ENCODE data around the gene CIITA. TPM values are rescaled to one million over a fixed set of nuclear protein-coding genes. Genes with fewer than 3 reads are reported as not detected.
A peak's percentile ranks its signal among the peaks of the same experiment; 100 is the strongest.
"Not testable (repeated sequence)": the region's sequence is repeated elsewhere in the genome, so short reads cannot be mapped to it uniquely, and the experiment has no call there.

The CIITA gene
- total RNA-seq, 2 donors from 2014 or later, result 0.52 to 2.3 TPM

DNA sequence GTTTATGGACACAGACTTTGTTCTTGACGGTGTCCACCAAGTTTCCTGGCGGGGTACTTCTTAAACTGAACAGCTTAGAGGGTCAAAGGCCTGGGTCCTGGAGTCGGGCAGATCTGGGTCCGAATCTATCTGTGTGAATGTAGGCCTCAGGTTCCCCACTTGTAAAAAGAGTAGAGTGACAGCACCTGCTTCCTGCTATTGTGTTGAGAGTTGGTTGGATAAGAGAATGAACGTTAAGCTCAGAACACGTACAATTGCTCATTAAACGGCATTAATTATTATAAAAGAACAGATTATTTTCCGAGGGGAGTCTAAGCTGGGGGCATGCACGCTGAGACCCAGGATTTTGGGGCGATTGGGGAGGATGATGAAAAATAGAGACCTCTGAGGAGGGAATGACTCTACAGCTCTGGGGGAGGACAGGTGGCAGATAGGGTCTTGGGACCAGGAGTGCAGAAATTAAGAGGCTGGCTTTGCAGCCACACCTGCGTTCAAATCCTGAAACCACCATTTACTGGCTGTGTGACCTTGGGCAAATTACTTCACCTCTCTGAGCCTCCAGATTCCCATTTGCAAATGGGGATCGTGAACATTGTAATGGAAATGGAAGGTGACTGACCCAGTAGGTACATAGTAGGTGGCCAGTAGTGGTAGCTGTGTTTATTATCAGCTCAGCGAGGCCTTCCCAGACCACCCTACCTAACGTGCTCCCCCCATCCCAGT, 68.2 kb downstream of the CIITA start:
- no peaks in the 10 kb centered on the region for H3K9me3 Mint-ChIP-seq
- peaks cover 0 to 15% of the 10 kb centered on the region in 2 donors for H3K36me3 Mint-ChIP-seq
- ATAC-seq, result no peak

GRCh38 chr16:10946308-10946707, 69.3 kb downstream of the CIITA start:
- Mint-ChIP-seq H3K9me3 (no peaks in the 10 kb centered on the region), H3K36me3 (peaks cover 0 to 4% of the 10 kb centered on the region in 2 donors), H3K27ac (no peak overlapping the region)
- ATAC-seq, result no peak
- no peak for DNase-seq (ENCODE audit: low spot score in 2 of 2)

More for the DNA sequence above, 68.2 kb downstream of the CIITA start:
- no peak for DNase-seq (ENCODE audit: low spot score in 2 of 2)
- peak overlapping the region; percentile 83 to 91 for H3K27ac Mint-ChIP-seq

- no peak for ATAC-seq
- Mint-ChIP-seq H3K27ac (no peak overlapping the region), H3K36me3 (no peaks in the 10 kb centered on the region), H3K9me3 (no peaks in the 10 kb centered on the region)
- DNase-seq (ENCODE audit: low spot score in 2 of 2), result no peak
Measured at GRCh38 chr16:10947211-10947787, 70.3 kb downstream of the CIITA start.

DNA sequence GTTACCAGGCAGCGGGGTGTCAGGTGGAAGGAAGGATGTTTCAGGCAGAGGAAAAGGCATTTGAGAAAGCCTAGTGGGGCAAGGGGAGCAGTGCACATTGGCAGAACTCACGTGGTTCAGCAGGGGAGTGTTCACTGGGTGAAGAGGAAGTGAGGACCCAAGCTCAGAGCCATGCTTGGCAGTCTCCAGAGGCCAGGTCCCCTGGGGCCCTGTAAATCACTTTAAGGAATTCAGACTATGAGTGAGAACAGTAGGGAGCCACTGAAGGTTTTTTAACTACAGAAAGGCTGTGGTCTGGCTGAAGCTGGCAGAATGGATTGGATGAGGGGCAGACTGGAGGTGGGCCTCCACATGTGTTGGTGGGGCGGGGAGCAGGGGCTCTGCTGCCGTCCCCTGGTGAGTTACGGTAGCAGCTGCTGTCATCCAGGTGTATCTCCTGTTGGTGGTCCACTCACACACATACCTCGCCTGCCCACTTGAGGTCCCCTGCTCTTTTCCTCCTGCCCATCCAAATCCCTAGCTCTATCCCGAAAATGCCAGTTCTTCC, 72.5 kb downstream of the CIITA start:
- DNase-seq (ENCODE audit: low spot score in 2 of 2), result no peak
- Mint-ChIP-seq H3K27ac (peak overlapping the region; percentile 45 to 59), H3K9me3 (no peaks in the 10 kb centered on the region), H3K36me3 (no peaks in the 10 kb centered on the region)
- peak; percentile 51 to 68 for ATAC-seq

DNA sequence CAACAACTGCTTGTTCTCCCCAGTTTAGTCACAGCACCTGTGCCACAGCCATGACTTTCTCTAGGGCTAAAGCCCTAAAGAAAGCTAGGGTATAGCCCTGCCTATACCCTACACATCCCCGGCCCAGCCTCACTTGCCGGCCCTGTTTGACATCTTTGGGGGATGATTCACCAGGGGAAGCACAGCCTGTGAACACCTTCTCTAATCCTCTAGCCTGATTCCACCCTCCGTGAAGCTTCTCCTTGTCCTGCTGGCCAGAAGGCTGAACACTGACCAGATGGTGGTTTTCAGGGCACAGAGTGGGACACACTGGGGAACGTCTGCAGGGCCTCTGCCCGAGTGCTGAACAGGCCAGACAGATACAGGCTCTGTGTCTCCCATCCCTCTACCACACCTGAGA, 73.4 kb downstream of the CIITA start:
- no peaks in the 10 kb centered on the region for H3K9me3 Mint-ChIP-seq
- ATAC-seq, result no peak
- peak overlapping the region in 1 of 2 donors; percentile 59 for H3K27ac Mint-ChIP-seq
- DNase-seq (ENCODE audit: low spot score in 2 of 2), result no peak
- no peaks in the 10 kb centered on the region for H3K36me3 Mint-ChIP-seq

DNA sequence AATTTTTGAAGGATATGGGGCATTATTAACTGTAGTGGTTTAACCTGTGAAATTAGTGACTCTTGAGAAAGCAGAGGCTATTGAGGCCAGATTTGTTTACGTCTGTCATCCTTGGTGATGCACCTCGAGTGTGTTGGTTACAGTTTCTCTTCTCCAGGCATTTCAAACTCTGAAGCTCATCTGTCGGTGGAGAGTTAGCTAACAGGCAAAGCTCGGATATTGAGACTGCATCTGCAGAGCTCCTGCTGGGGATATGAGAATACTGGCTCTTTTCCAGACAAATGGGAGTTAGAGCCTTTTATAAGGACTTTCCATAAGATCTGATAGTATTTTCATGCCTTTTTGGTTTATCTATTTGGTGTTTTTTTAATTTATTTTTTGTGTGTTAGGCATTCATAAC, 74.0 kb downstream of the CIITA start:
- Mint-ChIP-seq H3K27ac (no peak overlapping the region), H3K36me3 (no peaks in the 10 kb centered on the region), H3K9me3 (no peaks in the 10 kb centered on the region)
- ATAC-seq (no peak), DNase-seq (ENCODE audit: low spot score in 2 of 2) (no peak)

DNA sequence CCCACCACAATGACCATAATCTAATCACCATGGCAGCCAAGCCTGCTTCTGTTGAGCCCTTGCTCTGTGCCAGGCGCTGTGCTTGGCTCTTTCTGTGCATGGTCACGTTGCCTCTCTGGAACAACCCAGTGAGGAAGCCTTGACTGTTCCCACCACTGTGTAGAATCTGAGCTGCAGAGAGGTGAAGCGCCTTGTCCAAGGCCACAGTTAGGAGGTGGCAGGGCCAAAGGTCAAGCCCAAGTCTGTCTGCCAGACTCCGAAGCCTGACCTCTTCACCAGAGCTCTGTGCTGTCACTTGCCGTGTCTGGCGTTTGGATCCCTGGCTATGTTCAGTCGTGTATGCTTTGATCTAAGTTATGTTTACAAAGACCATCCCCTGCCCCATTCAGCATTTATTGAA, 77.9 kb downstream of the CIITA start:
- Mint-ChIP-seq H3K36me3 (no peaks in the 10 kb centered on the region), H3K27ac (peak overlapping the region in 1 of 2 donors; percentile 76), H3K9me3 (no peaks in the 10 kb centered on the region)
- ATAC-seq, result no peak
- DNase-seq (ENCODE audit: low spot score in 2 of 2), result no peak

DNA sequence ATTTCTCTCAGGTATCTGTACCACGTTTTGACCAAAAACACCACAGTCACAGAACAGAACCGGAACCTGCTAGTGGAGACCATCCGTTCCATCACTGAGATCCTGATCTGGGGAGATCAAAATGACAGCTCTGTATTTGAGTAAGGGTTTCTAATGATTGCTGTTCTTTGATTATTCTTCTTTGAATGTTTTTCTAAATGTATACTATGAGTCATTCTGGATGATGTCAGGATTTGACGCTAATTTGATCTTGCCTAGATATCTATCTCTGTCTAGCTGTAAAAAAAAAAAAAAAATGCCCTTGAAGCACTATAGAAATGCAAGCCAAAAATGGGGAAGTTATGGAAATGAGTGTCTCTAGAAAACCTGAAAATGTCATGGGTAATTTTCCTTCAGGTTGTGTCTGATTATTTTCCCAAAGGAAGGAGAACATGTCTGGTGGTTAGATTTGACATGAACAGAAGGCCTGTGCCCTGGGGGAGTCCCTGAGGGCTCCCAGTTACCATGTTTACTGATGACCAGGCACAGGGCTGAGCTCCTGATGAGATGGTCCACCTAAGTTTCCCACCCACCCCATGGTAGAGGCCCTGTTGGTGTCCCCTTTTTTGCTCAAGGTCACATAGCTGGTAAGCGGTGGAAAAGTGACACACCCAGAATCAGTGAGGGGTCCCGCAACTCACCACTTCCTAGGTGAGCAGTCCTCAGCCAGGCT, 80.9 kb downstream of the CIITA start:
- ATAC-seq (peak; percentile 73 to 88), DNase-seq (ENCODE audit: low spot score in 2 of 2) (no peak)
- Mint-ChIP-seq H3K9me3 (no peaks in the 10 kb centered on the region), H3K27ac (peak overlapping the region; percentile 59 to 87), H3K36me3 (peaks cover 7% of the 10 kb centered on the region in 2 donors)

GRCh38 chr16:10959161-10959560, 82.2 kb downstream of the CIITA start:
- no peak for ATAC-seq
- DNase-seq (ENCODE audit: low spot score in 2 of 2), result no peak
- Mint-ChIP-seq H3K36me3 (peaks cover 13% of the 10 kb centered on the region in 2 donors), H3K9me3 (no peaks in the 10 kb centered on the region), H3K27ac (no peak overlapping the region)

GRCh38 chr16:10961231-10961630, 84.2 kb downstream of the CIITA start:
- Mint-ChIP-seq H3K27ac (peak overlapping the region in 1 of 2 donors; percentile 65), H3K36me3 (peaks cover 13 to 20% of the 10 kb centered on the region in 2 donors), H3K9me3 (peaks cover 0 to 5% of the 10 kb centered on the region in 2 donors)
- no peak for DNase-seq (ENCODE audit: low spot score in 2 of 2)
- peak in 1 of 2 donors; percentile 9 for ATAC-seq

DNA sequence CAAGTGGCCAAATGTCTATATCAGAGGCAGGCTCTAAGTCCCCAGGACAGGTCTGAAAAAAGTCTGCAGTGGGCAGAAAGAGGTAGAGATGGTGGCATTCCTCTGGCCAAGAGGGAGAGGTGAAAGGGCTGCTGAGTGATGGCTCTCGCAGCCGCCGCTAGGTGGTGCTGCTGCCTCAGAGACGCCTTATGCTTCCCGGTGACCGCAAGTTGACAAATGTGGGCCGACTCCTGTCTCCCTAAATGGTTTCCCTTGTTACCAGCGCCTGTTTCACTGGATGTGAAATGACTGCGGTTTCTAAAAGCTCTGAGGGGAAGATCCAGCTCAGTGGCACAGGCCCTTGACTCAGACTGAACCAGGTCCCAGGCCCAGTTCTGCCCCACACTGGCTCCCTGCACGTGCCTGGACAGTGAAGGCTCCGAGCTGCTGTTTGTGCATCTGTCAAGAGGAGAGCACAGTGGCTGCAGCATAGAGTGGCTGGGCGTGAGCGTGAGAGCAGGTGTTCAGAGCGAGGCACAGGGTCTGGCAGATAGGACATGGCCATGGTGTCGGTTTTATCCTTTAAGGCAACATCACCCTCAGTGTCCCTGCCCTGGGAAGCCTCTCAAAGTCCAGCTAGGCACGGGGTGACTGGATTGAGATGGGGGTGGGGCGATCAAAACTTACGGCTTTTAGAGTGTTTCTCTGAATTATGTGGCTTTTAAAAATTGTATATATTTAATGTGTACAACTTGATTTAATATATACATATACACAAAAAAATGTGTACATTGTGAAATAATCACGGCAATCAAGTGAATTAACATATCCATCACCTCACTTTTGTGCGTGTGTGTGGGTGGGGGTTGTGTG, 87.3 kb downstream of the CIITA start:
- Mint-ChIP-seq H3K9me3 (peaks cover 0 to 8% of the 10 kb centered on the region in 2 donors), H3K27ac (peak overlapping the region; percentile 98 to 99), H3K36me3 (peaks cover 13 to 31% of the 10 kb centered on the region in 2 donors)
- DNase-seq (ENCODE audit: low spot score in 2 of 2) (peak; percentile 88 to 91), ATAC-seq (peak; percentile 55 to 64)

GRCh38 chr16:10964891-10965326, 87.9 kb downstream of the CIITA start:
- ATAC-seq, result peak; percentile 76 to 85

GRCh38 chr16:10965440-10966061, 88.5 kb downstream of the CIITA start:
- ATAC-seq, result peak; percentile 47 to 60
- DNase-seq (ENCODE audit: low spot score in 2 of 2), result no peak
- Mint-ChIP-seq H3K9me3 (peaks cover 0 to 8% of the 10 kb centered on the region in 2 donors), H3K36me3 (peaks cover 13 to 31% of the 10 kb centered on the region in 2 donors), H3K27ac (peak overlapping the region; percentile 98 to 99)

More at GRCh38 chr16:10964891-10965326, 87.9 kb downstream of the CIITA start:
- Mint-ChIP-seq H3K36me3 (peaks cover 13 to 31% of the 10 kb centered on the region in 2 donors), H3K27ac (peak overlapping the region; percentile 98 to 99), H3K9me3 (peaks cover 0 to 8% of the 10 kb centered on the region in 2 donors)
- DNase-seq (ENCODE audit: low spot score in 2 of 2), result no peak

GRCh38 chr16:10966129-10966528, 89.1 kb downstream of the CIITA start:
- Mint-ChIP-seq H3K9me3 (peaks cover 0 to 8% of the 10 kb centered on the region in 2 donors), H3K36me3 (peaks cover 17 to 31% of the 10 kb centered on the region in 2 donors), H3K27ac (peak overlapping the region; percentile 98 to 99)
- DNase-seq (ENCODE audit: low spot score in 2 of 2) (no peak), ATAC-seq (no peak)

DNA sequence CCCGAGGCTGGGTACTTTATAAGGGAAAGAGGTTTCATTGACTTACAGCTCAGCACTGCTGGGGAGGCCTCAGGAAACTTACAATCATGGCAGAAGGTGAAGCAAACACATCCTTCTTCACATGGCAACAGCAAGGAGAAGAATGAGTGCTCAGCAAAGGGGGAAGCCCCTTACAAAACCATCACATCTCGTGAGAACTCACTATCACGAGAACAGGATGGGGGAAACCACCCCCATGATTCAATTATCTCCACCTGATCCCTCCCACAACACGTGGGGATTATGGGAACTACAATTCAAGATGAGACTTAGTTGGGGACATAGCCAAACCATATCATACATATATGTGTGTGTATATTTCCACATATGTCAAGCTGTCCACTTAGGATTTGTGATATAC, 89.6 kb downstream of the CIITA start:
- Mint-ChIP-seq H3K36me3 (peaks cover 18 to 31% of the 10 kb centered on the region in 2 donors), H3K27ac (peak overlapping the region; percentile 98 to 99)
- DNase-seq (ENCODE audit: low spot score in 2 of 2); H3K9me3 Mint-ChIP-seq: not testable (repeated sequence)
- peak; percentile 1 to 31 for ATAC-seq

DNA sequence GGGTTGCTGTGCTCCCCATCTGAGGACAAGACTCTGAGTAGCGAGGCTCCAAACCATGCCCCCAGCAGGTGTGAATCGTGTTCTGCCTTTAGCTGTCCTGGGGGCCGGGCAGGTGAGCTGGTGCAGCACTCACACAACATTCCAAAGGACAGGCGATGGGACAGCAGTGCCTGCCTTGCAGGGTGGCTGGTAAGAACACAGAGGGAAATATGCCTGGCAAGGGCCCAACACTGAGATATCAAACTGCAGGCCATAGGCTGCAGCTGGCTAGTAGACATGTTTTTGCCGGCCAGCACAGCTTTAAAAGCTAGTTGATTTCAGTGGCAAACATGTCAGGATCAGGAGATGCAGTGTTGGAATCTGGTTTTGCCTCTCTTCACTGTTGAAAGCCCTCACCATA, 91.0 kb downstream of the CIITA start:
- Mint-ChIP-seq H3K27ac (no peak overlapping the region), H3K36me3 (peaks cover 14 to 27% of the 10 kb centered on the region in 2 donors), H3K9me3 (peaks cover 0 to 8% of the 10 kb centered on the region in 2 donors)
- no peak for ATAC-seq
- no peak for DNase-seq (ENCODE audit: low spot score in 2 of 2)
